RWPE2 (cell line): ENCODE measurements around the gene C17orf78.

Experiments
- ATAC-seq: fragments of 200-7000 bp; cut with Tn5 transposase; 3 replicates; pipeline ENCODE4 v1.9.1; 2021; ENCODE audit warnings: low read depth
- DNase-seq: peaks from one replicate; pipeline ENCODE4 v3.0.0-alpha.2; 2020; ENCODE audit warnings: low spot score
- H3K27ac ChIP-seq: fragments of 450-650 bp; 2 replicates; pipeline ENCODE4 v1.5.1; 2017; ENCODE audit warnings: mild to moderate bottlenecking; ENCODE audit not compliant: poor library complexity, severe bottlenecking
- H3K27me3 ChIP-seq: fragments of 250-450 bp; sonication (Bioruptor Pico); 2 replicates; pipeline ENCODE4 v1.5.1; 2021; ENCODE audit warnings: mild to moderate bottlenecking, moderate library complexity; ENCODE audit not compliant: insufficient read depth, poor library complexity, severe bottlenecking
- H3K36me3 ChIP-seq: fragments of 250-450 bp; sonication (Bioruptor Pico); 2 replicates; pipeline ENCODE4 v1.5.1; 2020; ENCODE audit warnings: low read depth, mild to moderate bottlenecking, moderate library complexity
- H3K4me1 ChIP-seq: fragments of 250-450 bp; sonication (Bioruptor Pico); 2 replicates; pipeline ENCODE4 v1.5.1; 2021; ENCODE audit warnings: mild to moderate bottlenecking, moderate library complexity; ENCODE audit not compliant: insufficient read depth, poor library complexity, severe bottlenecking
- H3K4me3 ChIP-seq: fragments of 250-450 bp; sonication (Bioruptor Pico); 2 replicates; pipeline ENCODE4 v1.5.1; 2021; ENCODE audit warnings: mild to moderate bottlenecking, moderate library complexity; ENCODE audit not compliant: severe bottlenecking
- H3K9me3 ChIP-seq: fragments of 250-450 bp; sonication (Bioruptor Pico); 2 replicates; pipeline ENCODE4 v1.5.1; 2021; ENCODE audit warnings: mild to moderate bottlenecking, moderate library complexity; ENCODE audit not compliant: severe bottlenecking
- TF ChIP-seq, protein P1 (sequence below): fragments of 450-650 bp; IDR thresholded peaks from one replicate; pipeline ENCODE4 v1.5.1; 2017; ENCODE audit warnings: mild to moderate bottlenecking, moderate library complexity; ENCODE audit not compliant: poor library complexity, severe bottlenecking

The C17orf78 gene

DNA sequence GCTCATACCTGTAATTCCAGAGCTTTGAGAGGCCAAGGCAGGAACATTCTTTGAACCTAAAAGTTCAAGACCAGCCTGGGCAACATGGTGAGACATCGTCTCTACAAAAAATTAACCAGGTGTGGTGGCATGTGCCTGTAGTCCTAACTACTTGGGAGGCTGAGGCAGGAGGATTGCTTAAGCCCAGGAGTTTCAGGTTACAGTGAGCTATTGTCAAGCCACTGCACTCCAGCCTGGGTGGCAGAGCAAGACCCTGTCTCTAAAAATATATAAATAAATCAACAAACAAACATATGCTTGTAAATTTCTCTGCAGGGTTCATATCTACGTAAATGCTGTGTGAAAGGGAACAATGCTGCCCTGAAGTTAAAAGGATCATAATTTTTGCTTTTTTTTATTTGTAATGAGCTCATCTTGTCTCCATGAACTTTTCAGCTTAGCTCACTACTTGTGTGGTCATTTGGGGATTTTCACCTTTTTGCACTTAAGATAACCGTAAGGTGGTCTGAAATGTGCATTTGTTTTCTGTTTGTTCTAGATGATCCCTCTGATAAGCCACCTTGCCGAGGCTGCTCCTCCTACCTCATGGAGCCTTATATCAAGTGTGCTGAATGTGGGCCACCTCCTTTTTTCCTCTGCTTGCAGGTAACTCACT, 47.3 kb downstream of the C17orf78 start:
- Histone ChIP-seq H3K36me3 (peaks cover 55% of the 10 kb centered on the region), H3K4me1 (no peaks in the 10 kb centered on the region), H3K4me3 (no peak overlapping the region), H3K27ac (no peak overlapping the region), H3K27me3 (no peaks in the 10 kb centered on the region), H3K9me3 (no peaks in the 10 kb centered on the region)
- TF ChIP-seq, protein P1, sequence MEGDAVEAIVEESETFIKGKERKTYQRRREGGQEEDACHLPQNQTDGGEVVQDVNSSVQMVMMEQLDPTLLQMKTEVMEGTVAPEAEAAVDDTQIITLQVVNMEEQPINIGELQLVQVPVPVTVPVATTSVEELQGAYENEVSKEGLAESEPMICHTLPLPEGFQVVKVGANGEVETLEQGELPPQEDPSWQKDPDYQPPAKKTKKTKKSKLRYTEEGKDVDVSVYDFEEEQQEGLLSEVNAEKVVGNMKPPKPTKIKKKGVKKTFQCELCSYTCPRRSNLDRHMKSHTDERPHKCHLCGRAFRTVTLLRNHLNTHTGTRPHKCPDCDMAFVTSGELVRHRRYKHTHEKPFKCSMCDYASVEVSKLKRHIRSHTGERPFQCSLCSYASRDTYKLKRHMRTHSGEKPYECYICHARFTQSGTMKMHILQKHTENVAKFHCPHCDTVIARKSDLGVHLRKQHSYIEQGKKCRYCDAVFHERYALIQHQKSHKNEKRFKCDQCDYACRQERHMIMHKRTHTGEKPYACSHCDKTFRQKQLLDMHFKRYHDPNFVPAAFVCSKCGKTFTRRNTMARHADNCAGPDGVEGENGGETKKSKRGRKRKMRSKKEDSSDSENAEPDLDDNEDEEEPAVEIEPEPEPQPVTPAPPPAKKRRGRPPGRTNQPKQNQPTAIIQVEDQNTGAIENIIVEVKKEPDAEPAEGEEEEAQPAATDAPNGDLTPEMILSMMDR, result no peak
- DNase-seq (no peak), ATAC-seq (no peak)

DNA sequence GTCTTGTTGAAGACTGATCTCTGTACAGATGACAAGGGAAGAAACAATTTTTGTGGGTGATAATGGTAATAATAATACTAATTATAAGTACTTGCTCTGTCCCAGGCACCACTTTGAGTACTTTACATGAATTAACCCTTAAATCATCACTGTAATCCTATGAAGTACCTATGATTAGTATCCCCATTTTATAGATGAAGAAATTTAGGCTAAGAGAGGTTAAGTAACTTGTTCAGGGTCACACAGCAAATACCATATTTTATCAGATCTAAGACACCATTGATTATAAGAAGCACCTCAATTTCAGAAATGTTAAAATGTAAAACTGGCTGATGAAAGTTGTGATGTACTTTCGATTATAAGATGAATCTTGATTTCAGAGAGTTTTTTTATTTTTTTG, 49.5 kb downstream of the C17orf78 start:
- Histone ChIP-seq H3K27me3 (no peaks in the 10 kb centered on the region), H3K27ac (no peak overlapping the region), H3K4me3 (no peak overlapping the region), H3K9me3 (no peaks in the 10 kb centered on the region), H3K4me1 (peaks cover 14% of the 10 kb centered on the region), H3K36me3 (peaks cover 64% of the 10 kb centered on the region)
- TF ChIP-seq, protein P1, result no peak
- no peak for DNase-seq
- ATAC-seq, result no peak

DNA sequence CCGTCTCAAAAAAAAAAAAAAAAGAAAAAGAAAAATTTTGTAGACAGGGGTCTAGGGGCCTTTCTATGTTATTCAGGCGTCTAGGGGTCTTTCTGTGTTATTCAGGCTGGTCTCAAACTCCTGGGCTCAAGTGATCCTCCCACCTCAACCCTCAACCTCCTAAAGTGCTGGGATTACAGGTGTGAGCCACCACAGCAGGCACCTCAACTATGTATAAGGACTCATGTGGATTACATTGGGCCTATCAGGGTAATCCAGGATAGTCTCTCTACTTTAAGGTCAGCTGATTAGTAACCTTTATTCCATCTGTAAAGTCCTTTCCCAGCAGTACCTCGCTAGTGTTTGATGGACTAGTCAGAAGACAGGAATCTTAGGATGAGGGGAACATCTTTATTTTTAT, 53.3 kb downstream of the C17orf78 start:
- no peaks in the 10 kb centered on the region for H3K27me3 ChIP-seq
- ATAC-seq, result no peak
- H3K9me3 ChIP-seq, result no peaks in the 10 kb centered on the region
- H3K4me3 ChIP-seq, result no peak overlapping the region
- H3K27ac ChIP-seq, result peak overlapping the region; percentile 75
- H3K4me1 ChIP-seq, result peaks cover 22% of the 10 kb centered on the region
- TF ChIP-seq, protein P1, result no peak
- H3K36me3 ChIP-seq, result peaks cover 75% of the 10 kb centered on the region
- no peak for DNase-seq

DNA sequence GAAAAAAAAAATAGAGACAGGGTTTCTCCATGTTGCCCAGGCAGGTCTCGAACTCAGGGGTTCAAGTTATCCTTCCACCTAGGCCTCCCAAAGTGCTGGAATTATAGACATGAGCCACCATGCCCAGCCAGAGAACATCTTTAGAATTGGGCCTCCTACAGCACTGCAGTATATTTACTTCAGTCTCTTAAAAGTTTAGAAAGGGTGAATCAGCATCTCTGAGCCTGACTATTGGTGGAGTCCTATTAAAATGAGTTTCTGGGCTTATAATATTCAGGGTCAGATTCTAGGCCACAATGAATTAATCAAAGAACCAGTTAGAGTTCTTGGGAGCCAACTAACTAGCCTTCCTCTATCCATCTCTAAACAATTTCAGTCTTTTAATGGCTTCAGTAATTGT, 53.7 kb downstream of the C17orf78 start:
- DNase-seq, result no peak
- H3K27ac ChIP-seq, result peak overlapping the region; percentile 75

More for the DNA sequence above, 53.7 kb downstream of the C17orf78 start:
- Histone ChIP-seq H3K27me3 (no peaks in the 10 kb centered on the region), H3K9me3 (no peaks in the 10 kb centered on the region), H3K4me3 (no peak overlapping the region), H3K36me3 (peaks cover 77% of the 10 kb centered on the region), H3K4me1 (peaks cover 22% of the 10 kb centered on the region)
- TF ChIP-seq, protein P1, result no peak
- no peak for ATAC-seq
